Neural cell (in vitro differentiated cells): ENCODE results near the gene TMEM117. TPM values are rescaled to one million over a fixed set of nuclear protein-coding genes. Genes with fewer than 3 reads are reported as not detected.

ENCODE experiments used
- H2AFZ ChIP-seq: fragments of 200-600, 300-800 bp; sonication (generic), shearing (Covaris generic); 2 replicates; pipeline ENCODE4 v1.6.0; 2014; ENCODE audit warnings: low read depth, mild to moderate bottlenecking, antibody characterized with exemption, low read length, moderate library complexity
- H3F3A ChIP-seq: fragments of 200-600 bp; shearing (Covaris generic); 2 replicates; pipeline ENCODE4 v1.6.1; 2016; ENCODE audit warnings: mild to moderate bottlenecking, moderate library complexity, mixed read lengths, antibody characterized with exemption, low read length; ENCODE audit not compliant: insufficient read depth, poor library complexity, severe bottlenecking
- H3K27ac ChIP-seq: fragments of 200-600, 300-800 bp; sonication (generic), shearing (Covaris generic); 2 replicates; pipeline ENCODE4 v1.5.1; 2014; ENCODE audit warnings: mild to moderate bottlenecking, low read length, moderate library complexity
- H3K27me3 ChIP-seq: fragments of 300-800, 200-600 bp; sonication (generic), shearing (Covaris generic); 2 replicates; pipeline ENCODE4 v1.6.0; 2014; ENCODE audit warnings: mild to moderate bottlenecking, low read depth, low read length, moderate library complexity; ENCODE audit not compliant: insufficient read depth
- H3K36me3 ChIP-seq: fragments of 300-800, 200-600 bp; sonication (generic), shearing (Covaris generic); 2 replicates; pipeline ENCODE4 v1.5.1; 2014; ENCODE audit warnings: mild to moderate bottlenecking, antibody characterized with exemption, low read length, moderate library complexity; ENCODE audit not compliant: insufficient read depth
- H3K4me2 ChIP-seq: fragments of 300-800, 200-600 bp; sonication (generic), shearing (Covaris generic); 2 replicates; pipeline ENCODE4 v1.6.0; 2014; ENCODE audit warnings: mild to moderate bottlenecking, low read length
- H3K4me3 ChIP-seq: fragments of 300-800, 200-600 bp; sonication (generic), shearing (Covaris generic); 2 replicates; pipeline ENCODE4 v1.5.1; 2014; ENCODE audit warnings: mild to moderate bottlenecking, low read length, moderate library complexity
- H3K79me2 ChIP-seq: fragments of 200-600 bp; shearing (Covaris generic); replicated peaks from 2 replicates; pipeline ENCODE4 v1.6.0; 2014; ENCODE audit warnings: mild to moderate bottlenecking, low read length, moderate library complexity; ENCODE audit not compliant: insufficient read depth
- H3K9ac ChIP-seq: fragments of 300-800, 200-600 bp; sonication (generic), shearing (Covaris generic); 2 replicates; pipeline ENCODE4 v1.6.1; 2016; ENCODE audit warnings: mild to moderate bottlenecking, low read length, mixed read lengths
- H3K9me2 ChIP-seq: fragments of 200-600 bp; shearing (Covaris generic); 2 replicates; pipeline ENCODE4 v1.6.1; 2016; ENCODE audit warnings: mild to moderate bottlenecking, low read length, mixed read lengths; ENCODE audit not compliant: insufficient read depth
- H3K9me3 ChIP-seq: fragments of 200-600, 300-800 bp; sonication (generic), shearing (Covaris generic); 2 replicates; pipeline ENCODE4 v1.6.1; 2016; ENCODE audit warnings: mild to moderate bottlenecking, mixed run types, low read length, moderate library complexity, mixed read lengths
- H4K20me1 ChIP-seq: fragments of 200-600 bp; shearing (Covaris generic); 2 replicates; pipeline ENCODE4 v1.6.1; 2016; ENCODE audit warnings: mild to moderate bottlenecking, mixed run types; ENCODE audit not compliant: insufficient read depth
- CTCF ChIP-seq: fragments of 450-650 bp; IDR thresholded peaks from 2 replicates; pipeline ENCODE4 v1.5.1; 2014; ENCODE audit warnings: antibody characterized with exemption, mild to moderate bottlenecking, moderate library complexity; ENCODE audit not compliant: poor library complexity, severe bottlenecking
- EP300 ChIP-seq: fragments of 450-650 bp; conservative IDR thresholded peaks from 2 replicates; pipeline ENCODE4 v1.6.1; 2014; ENCODE audit warnings: antibody characterized with exemption, mild to moderate bottlenecking, moderate library complexity; ENCODE audit not compliant: poor library complexity, severe bottlenecking
- EZH2 ChIP-seq: fragments of 200-600, 300-800 bp; shearing (Covaris generic), sonication (generic); IDR thresholded peaks from 2 replicates; pipeline ENCODE4 v1.6.1; 2014; ENCODE audit warnings: antibody characterized with exemption, low read length, borderline replicate concordance, mild to moderate bottlenecking; ENCODE audit not compliant: insufficient read depth, poor library complexity, severe bottlenecking
- MXI1 ChIP-seq: fragments of 450-650 bp; conservative IDR thresholded peaks from 2 replicates; pipeline ENCODE4 v1.6.1; 2014; ENCODE audit warnings: antibody characterized with exemption, mild to moderate bottlenecking; ENCODE audit not compliant: poor library complexity, severe bottlenecking
- POLR2AphosphoS5 ChIP-seq: IDR thresholded peaks from 2 replicates; pipeline ENCODE4 v1.6.1; 2012
- RAD21 ChIP-seq: fragments of 450-650 bp; conservative IDR thresholded peaks from 2 replicates; pipeline ENCODE4 v1.6.1; 2014; ENCODE audit warnings: antibody characterized with exemption, mild to moderate bottlenecking, moderate library complexity
- REST ChIP-seq: IDR thresholded peaks from 2 replicates; pipeline ENCODE4 v1.6.1; 2012; ENCODE audit warnings: borderline replicate concordance
- SMC3 ChIP-seq: fragments of 450-650 bp; conservative IDR thresholded peaks from 2 replicates; pipeline ENCODE4 v1.6.1; 2014; ENCODE audit warnings: antibody characterized with exemption, mild to moderate bottlenecking, moderate library complexity; ENCODE audit not compliant: poor library complexity
- TAF1 ChIP-seq: IDR thresholded peaks from 2 replicates; pipeline ENCODE4 v1.6.1; 2012; ENCODE audit warnings: low read depth
- polyA plus RNA-seq: library from polyadenylated mRNA; depleted of rRNA; stranded (reverse); fragments of >200 nt; gene quantifications from 2 replicates; pipeline ENCODE4 v1.2.3, GENCODE V29; 2014

The TMEM117 gene
- polyA plus RNA-seq, 1 donor from 2014 or later = 5.3 TPM

GRCh38 chr12:44260581-44260980, 424.7 kb downstream of the TMEM117 start:
- H4K20me1 ChIP-seq = no peaks in the 10 kb centered on the region
- H2AFZ ChIP-seq = no peak overlapping the region
- no peak overlapping the region for H3K4me3 ChIP-seq
- H3K9ac ChIP-seq = no peak overlapping the region
- H3K9me2 ChIP-seq = no peaks in the 10 kb centered on the region
- no peaks in the 10 kb centered on the region for H3F3A ChIP-seq
- H3K27ac ChIP-seq = no peak overlapping the region
- TF ChIP-seq TAF1 = no peak
- TF ChIP-seq MXI1 = no peak
- TF ChIP-seq POLR2AphosphoS5 = no peak
- no peak for TF ChIP-seq EP300
- no peak for TF ChIP-seq RAD21
- no peaks in the 10 kb centered on the region for H3K79me2 ChIP-seq
- no peaks in the 10 kb centered on the region for H3K9me3 ChIP-seq
- H3K4me2 ChIP-seq = no peak overlapping the region
- no peaks in the 10 kb centered on the region for H3K36me3 ChIP-seq
- no peaks in the 10 kb centered on the region for H3K27me3 ChIP-seq

GRCh38 chr12:44285321-44285960, 449.6 kb downstream of the TMEM117 start:
- Histone ChIP-seq H3K36me3 (no peaks in the 10 kb centered on the region), H3K9ac (no peak overlapping the region), H2AFZ (no peak overlapping the region), H3K9me2 (no peaks in the 10 kb centered on the region), H4K20me1 (no peaks in the 10 kb centered on the region), H3K9me3 (no peaks in the 10 kb centered on the region), H3F3A (no peaks in the 10 kb centered on the region), H3K4me3 (no peak overlapping the region), H3K27me3 (no peaks in the 10 kb centered on the region), H3K79me2 (no peaks in the 10 kb centered on the region), H3K4me2 (no peak overlapping the region), H3K27ac (no peak overlapping the region)
- TF ChIP-seq SMC3 (no peak), TAF1 (no peak), POLR2AphosphoS5 (no peak), REST (no peak), EP300 (no peak), RAD21 (no peak), EZH2 (no peak), MXI1 (no peak)

GRCh38 chr12:44286336-44286735, 450.5 kb downstream of the TMEM117 start:
- Histone ChIP-seq H3K4me2 (no peak overlapping the region), H3K4me3 (no peak overlapping the region), H3K27me3 (no peaks in the 10 kb centered on the region), H3K9me2 (no peaks in the 10 kb centered on the region), H3K9ac (no peak overlapping the region), H3F3A (no peaks in the 10 kb centered on the region), H2AFZ (no peak overlapping the region), H3K79me2 (no peaks in the 10 kb centered on the region), H3K27ac (no peak overlapping the region), H4K20me1 (no peaks in the 10 kb centered on the region), H3K36me3 (no peaks in the 10 kb centered on the region), H3K9me3 (no peaks in the 10 kb centered on the region)
- no peak for TF ChIP-seq SMC3
- TF ChIP-seq POLR2AphosphoS5 = no peak
- TF ChIP-seq MXI1 = no peak
- TF ChIP-seq CTCF = no peak
- TF ChIP-seq RAD21 = no peak
- no peak for TF ChIP-seq TAF1
- TF ChIP-seq EP300 = no peak
- TF ChIP-seq EZH2 = no peak
- TF ChIP-seq REST = no peak
